Mesendoderm (in vitro differentiated cells): ENCODE results near the gene FKBP3.
"Not testable (repeated sequence)": the region's sequence is repeated elsewhere in the genome, so short reads cannot be mapped to it uniquely, and the experiment has no call there.

ENCODE experiments used
- DNase-seq: peaks from one replicate; pipeline ENCODE4 v3.0.0; 2013
- H2AK5ac ChIP-seq: 2 replicates; pipeline ENCODE4 v1.6.1; 2013; ENCODE audit warnings: low read length, inconsistent platforms
- H2BK120ac ChIP-seq: 2 replicates; pipeline ENCODE4 v1.6.1; 2013; ENCODE audit warnings: low read depth, mild to moderate bottlenecking, low read length, moderate library complexity, mixed read lengths
- H2BK15ac ChIP-seq: replicated peaks from 2 replicates; pipeline ENCODE4 v1.6.1; 2013; ENCODE audit warnings: low read depth, mild to moderate bottlenecking, moderate library complexity
- H2BK5ac ChIP-seq: 2 replicates; pipeline ENCODE4 v1.6.1; 2013; ENCODE audit warnings: low read length, inconsistent platforms
- H3K18ac ChIP-seq: 2 replicates; pipeline ENCODE4 v1.6.1; 2013; ENCODE audit warnings: mild to moderate bottlenecking, low read length, mixed read lengths
- H3K23ac ChIP-seq: one replicate; pipeline ENCODE4 v1.6.1; 2013; ENCODE audit warnings: low read length
- H3K27ac ChIP-seq: 2 replicates; pipeline ENCODE4 v1.5.1; 2013; ENCODE audit warnings: low read depth, mild to moderate bottlenecking, inconsistent platforms, low read length, moderate library complexity
- H3K27me3 ChIP-seq: 2 replicates; pipeline ENCODE4 v1.6.1; 2013; ENCODE audit warnings: low read length, control low read depth, mild to moderate bottlenecking, inconsistent platforms; ENCODE audit not compliant: insufficient read depth, poor library complexity
- H3K36me3 ChIP-seq: 2 replicates; pipeline ENCODE4 v1.6.1; 2013; ENCODE audit warnings: low read length, inconsistent platforms; ENCODE audit not compliant: control insufficient read depth, insufficient read depth
- H3K4ac ChIP-seq: one replicate; pipeline ENCODE4 v1.6.1; 2013; ENCODE audit warnings: low read depth, mild to moderate bottlenecking, low read length, moderate library complexity
- H3K4me1 ChIP-seq: 2 replicates; pipeline ENCODE4 v1.6.1; 2013; ENCODE audit warnings: low read depth, low read length, inconsistent platforms; ENCODE audit not compliant: control insufficient read depth
- H3K4me2 ChIP-seq: 2 replicates; pipeline ENCODE4 v1.6.1; 2013; ENCODE audit warnings: low read length
- H3K4me3 ChIP-seq: 2 replicates; pipeline ENCODE4 v1.5.1; 2013; ENCODE audit warnings: mild to moderate bottlenecking, low read length
- H3K56ac ChIP-seq: one replicate; pipeline ENCODE4 v1.6.1; 2013; ENCODE audit warnings: low read length
- H3K79me1 ChIP-seq: 2 replicates; pipeline ENCODE4 v1.6.1; 2013; ENCODE audit warnings: low read length, inconsistent platforms
- H3K79me2 ChIP-seq: 2 replicates; pipeline ENCODE4 v1.6.1; 2013; ENCODE audit warnings: mild to moderate bottlenecking, low read length; ENCODE audit not compliant: control insufficient read depth, insufficient read depth
- H3K9ac ChIP-seq: 2 replicates; pipeline ENCODE4 v1.6.1; 2013; ENCODE audit warnings: low read length, inconsistent platforms
- H4K5ac ChIP-seq: one replicate; pipeline ENCODE4 v1.6.1; 2013; ENCODE audit warnings: low read length
- H4K8ac ChIP-seq: one replicate; pipeline ENCODE4 v1.6.1; 2013; ENCODE audit warnings: low read depth, mild to moderate bottlenecking, control low read depth, low read length, moderate library complexity
- WGBS: extraction: QIAGEN DNeasy Blood & Tissue Kit; methylation state at CpG from one replicate; pipeline ENCODE4 v1.1.7; 2013; ENCODE audit warnings: low lambda C conversion rate, missing lambda C conversion rate; ENCODE audit not compliant: insufficient coverage; ENCODE audit errors: extremely low coverage; 5-methylcytosine and 5-hydroxymethylcytosine counted together

Gene FKBP3

DNA sequence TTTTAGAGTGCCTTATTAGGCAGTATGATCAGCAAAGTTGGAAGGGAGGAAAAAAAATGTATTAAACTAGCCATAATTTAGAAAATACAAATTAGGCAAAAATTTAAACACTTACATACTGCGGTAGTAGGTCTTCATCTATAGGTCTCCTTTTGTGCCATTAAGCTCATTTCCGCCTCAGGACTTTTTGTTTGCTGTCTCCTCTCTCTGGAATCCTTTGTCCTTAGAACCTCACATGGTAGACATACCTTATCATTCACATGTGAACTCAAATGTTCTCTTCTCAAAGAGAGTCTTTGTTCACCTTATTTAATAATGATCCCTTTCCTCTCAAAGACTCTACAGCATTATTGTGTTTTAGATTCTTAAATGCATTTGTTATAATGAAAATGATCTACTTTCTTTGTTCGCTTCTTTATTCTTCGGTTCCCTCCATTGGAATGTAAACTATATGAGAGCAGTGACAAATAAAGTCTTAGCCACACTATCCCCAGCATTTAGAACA is 16.2 kb upstream of the FKBP3 start:
- H3K36me3 ChIP-seq: no peaks in the 10 kb centered on the region
- no peak overlapping the region for H2BK120ac ChIP-seq
- H3K9ac ChIP-seq: no peak overlapping the region
- no peak overlapping the region for H3K4me2 ChIP-seq
- H4K8ac ChIP-seq: no peak overlapping the region
- no peak for DNase-seq
- H3K56ac ChIP-seq: no peak overlapping the region
- H3K18ac ChIP-seq: no peak overlapping the region
- H3K79me1 ChIP-seq: no peaks in the 10 kb centered on the region
- no peak overlapping the region for H2AK5ac ChIP-seq
- no peak overlapping the region for H2BK15ac ChIP-seq
- H3K4ac ChIP-seq: no peak overlapping the region
- no peak overlapping the region for H3K27ac ChIP-seq
- H3K27me3 ChIP-seq: no peaks in the 10 kb centered on the region
- no peak overlapping the region for H3K23ac ChIP-seq
- no peaks in the 10 kb centered on the region for H3K4me1 ChIP-seq
- no peak overlapping the region for H4K5ac ChIP-seq
- WGBS: no CpG with 5 or more reads among the region's 4 CpGs
- no peak overlapping the region for H3K4me3 ChIP-seq
- no peaks in the 10 kb centered on the region for H3K79me2 ChIP-seq
- no peak overlapping the region for H2BK5ac ChIP-seq

DNA sequence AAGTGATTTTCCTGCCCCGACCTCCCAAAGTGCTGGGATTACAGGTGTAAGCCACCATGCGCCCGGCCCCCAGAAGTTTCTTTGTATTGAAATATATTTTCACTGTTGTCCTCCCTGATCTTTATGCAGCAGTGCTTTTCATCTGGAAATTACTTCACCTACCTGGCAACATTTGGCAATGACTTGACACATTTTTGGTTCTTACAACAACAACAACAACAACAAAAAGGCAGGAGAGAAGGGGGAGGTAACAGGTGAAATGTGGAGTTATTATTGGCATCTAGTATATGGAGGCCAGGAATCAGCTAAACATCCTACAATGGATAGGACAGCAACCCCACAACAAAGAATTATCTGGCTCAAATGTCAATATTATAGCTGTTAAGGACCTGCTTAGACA is 15.3 kb upstream of the FKBP3 start:
- Histone ChIP-seq H3K27me3 (no peaks in the 10 kb centered on the region), H3K9ac (no peak overlapping the region), H2BK15ac (no peak overlapping the region), H3K27ac (no peak overlapping the region), H2BK5ac (no peak overlapping the region), H3K18ac (no peak overlapping the region), H3K56ac (no peak overlapping the region), H2BK120ac (no peak overlapping the region), H2AK5ac (no peak overlapping the region), H4K8ac (no peak overlapping the region), H4K5ac (no peak overlapping the region), H3K4me1 (no peaks in the 10 kb centered on the region), H3K4me3 (no peak overlapping the region), H3K4me2 (no peak overlapping the region), H3K23ac (no peak overlapping the region), H3K79me1 (peaks cover 1% of the 10 kb centered on the region), H3K36me3 (no peaks in the 10 kb centered on the region), H3K4ac (no peak overlapping the region), H3K79me2 (no peaks in the 10 kb centered on the region)
- DNase-seq: no peak
- no CpG with 5 or more reads among the region's 3 CpGs for WGBS

DNA sequence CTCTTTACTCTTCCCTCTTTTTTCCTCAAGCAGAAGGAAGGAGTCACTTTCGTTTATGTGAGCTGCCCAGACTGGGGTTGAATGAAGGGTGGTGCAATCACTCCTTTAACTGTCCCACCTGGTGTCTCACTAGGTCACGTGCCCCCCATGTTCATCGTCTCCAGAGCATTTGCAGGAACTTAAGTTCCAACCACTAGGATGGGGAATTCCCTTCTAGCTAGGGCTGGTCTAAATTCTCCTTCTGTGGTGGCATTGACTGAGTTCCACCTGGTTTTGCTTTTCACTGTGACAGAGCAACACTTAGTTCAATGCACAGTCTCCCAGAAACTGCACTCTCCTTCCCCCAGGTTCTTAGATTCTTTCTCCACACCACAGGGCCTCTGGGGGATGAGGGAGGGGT is 10.9 kb upstream of the FKBP3 start:
- no peak overlapping the region for H2AK5ac ChIP-seq
- no peak for DNase-seq
- H3K9ac ChIP-seq: no peak overlapping the region
- no peaks in the 10 kb centered on the region for H3K79me2 ChIP-seq
- no peak overlapping the region for H2BK15ac ChIP-seq
- H3K23ac ChIP-seq: no peak overlapping the region
- H3K27me3 ChIP-seq: no peaks in the 10 kb centered on the region
- no peak overlapping the region for H3K4ac ChIP-seq
- no peak overlapping the region for H4K8ac ChIP-seq
- no peak overlapping the region for H3K56ac ChIP-seq
- no peak overlapping the region for H3K18ac ChIP-seq
- no peak overlapping the region for H4K5ac ChIP-seq
- no peak overlapping the region for H2BK120ac ChIP-seq
- no peak overlapping the region for H3K4me3 ChIP-seq
- no peak overlapping the region for H2BK5ac ChIP-seq
- H3K27ac ChIP-seq: no peak overlapping the region
- no peaks in the 10 kb centered on the region for H3K36me3 ChIP-seq
- H3K4me1 ChIP-seq: no peaks in the 10 kb centered on the region
- whole genome bisulfite sequencing: no CpG with 5 or more reads among the region's 3 CpGs
- H3K79me1 ChIP-seq: peaks cover 6% of the 10 kb centered on the region
- no peak overlapping the region for H3K4me2 ChIP-seq

DNA sequence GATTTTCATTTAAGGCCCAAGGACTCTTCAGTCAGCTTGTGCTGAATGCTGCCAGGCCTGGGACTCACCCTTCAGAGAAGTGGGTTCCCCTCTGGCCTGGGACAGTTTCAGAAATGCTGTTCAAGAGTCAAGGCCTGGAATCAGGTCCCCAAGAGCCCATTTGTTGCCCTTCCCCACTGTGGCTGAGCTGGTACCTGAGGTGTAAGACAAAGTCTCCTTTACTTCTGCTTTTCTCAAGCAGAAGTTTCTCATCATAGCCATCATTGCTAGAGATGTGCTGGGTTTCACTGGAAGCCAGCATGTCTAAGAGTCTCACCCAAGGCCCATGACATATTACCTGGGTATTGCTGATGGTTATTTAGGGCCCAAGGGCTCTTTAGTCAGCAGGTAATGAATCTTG is 10.4 kb upstream of the FKBP3 start:
- H3K56ac ChIP-seq: no peak overlapping the region
- H3K4me2 ChIP-seq: no peak overlapping the region
- H4K8ac ChIP-seq: no peak overlapping the region

DNA sequence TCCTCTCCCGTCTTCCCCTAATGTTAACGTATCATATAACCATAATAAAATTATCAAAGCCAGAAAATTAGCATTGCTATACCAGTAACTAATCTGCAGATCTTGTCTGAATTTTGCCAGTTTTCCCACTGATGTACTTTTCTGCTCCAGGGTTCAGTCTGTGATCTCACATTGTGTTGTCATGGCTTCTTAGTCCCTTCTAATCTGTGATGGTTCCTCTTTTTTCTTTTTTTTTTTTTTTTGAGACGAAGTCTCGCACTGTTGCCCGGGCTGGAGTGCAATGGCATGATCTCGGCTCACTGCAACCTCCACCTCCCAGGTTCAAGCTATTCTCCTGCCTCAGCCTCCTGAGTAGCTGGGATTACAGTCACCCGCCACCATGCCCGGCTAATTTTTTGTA is 7.8 kb upstream of the FKBP3 start:
- H3K23ac ChIP-seq, H3K4me3 ChIP-seq, H3K79me1 ChIP-seq, H2BK120ac ChIP-seq, H4K5ac ChIP-seq, H3K36me3 ChIP-seq, H4K8ac ChIP-seq, H3K27ac ChIP-seq, H3K4me2 ChIP-seq, DNase-seq, H2BK15ac ChIP-seq, H3K18ac ChIP-seq, H3K27me3 ChIP-seq, H3K4me1 ChIP-seq, H3K56ac ChIP-seq, H3K4ac ChIP-seq, H3K9ac ChIP-seq, H2AK5ac ChIP-seq, H2BK5ac ChIP-seq: not testable (repeated sequence)
- peaks cover 14% of the 10 kb centered on the region for H3K79me2 ChIP-seq
- no CpG with 5 or more reads among the region's 8 CpGs for WGBS

More for the DNA sequence above, 10.4 kb upstream of the FKBP3 start:
- H3K27ac ChIP-seq: no peak overlapping the region
- no peak overlapping the region for H3K23ac ChIP-seq
- H2BK5ac ChIP-seq: no peak overlapping the region
- H3K4ac ChIP-seq: no peak overlapping the region
- H3K4me3 ChIP-seq: no peak overlapping the region
- H3K79me1 ChIP-seq: peaks cover 6% of the 10 kb centered on the region
- H2BK120ac ChIP-seq: no peak overlapping the region
- no peak overlapping the region for H3K9ac ChIP-seq
- H3K27me3 ChIP-seq: no peaks in the 10 kb centered on the region
- no peak overlapping the region for H3K18ac ChIP-seq
- DNase-seq: no peak
- H4K5ac ChIP-seq: no peak overlapping the region
- peaks cover 1% of the 10 kb centered on the region for H3K79me2 ChIP-seq
- H2BK15ac ChIP-seq: no peak overlapping the region
- H2AK5ac ChIP-seq: no peak overlapping the region
- H3K36me3 ChIP-seq: no peaks in the 10 kb centered on the region
- H3K4me1 ChIP-seq: no peaks in the 10 kb centered on the region

DNA sequence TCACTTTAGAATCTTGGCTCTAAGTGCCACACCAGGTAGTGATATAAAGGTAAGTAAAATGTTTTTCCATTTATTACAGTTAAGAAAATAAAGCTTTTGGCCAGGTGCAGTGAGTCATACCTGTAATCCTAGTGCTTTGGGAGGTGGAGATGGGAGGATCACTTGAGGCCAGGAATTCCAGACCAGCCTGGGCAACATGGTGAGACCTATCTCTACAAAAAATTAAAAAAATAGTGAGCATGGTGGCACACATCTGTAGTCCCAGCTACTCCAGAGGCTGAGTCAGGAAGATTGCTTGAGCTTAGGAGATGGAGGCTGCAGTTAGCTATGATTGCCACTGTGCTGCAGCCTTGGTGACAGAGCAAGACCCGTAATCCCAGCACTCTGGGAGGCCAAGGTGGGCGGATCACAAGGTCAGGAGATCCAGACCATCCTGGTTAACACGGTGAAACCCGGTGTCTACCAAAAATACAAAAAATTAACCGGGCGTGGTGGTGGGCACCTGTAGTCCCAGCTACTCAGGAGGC is 6.4 kb upstream of the FKBP3 start:
- no peak overlapping the region for H3K4me2 ChIP-seq
- H3K27ac ChIP-seq: no peak overlapping the region
- no peak overlapping the region for H3K56ac ChIP-seq
- no peak overlapping the region for H4K5ac ChIP-seq
- H3K79me2 ChIP-seq: peaks cover 23% of the 10 kb centered on the region
- no peak overlapping the region for H3K18ac ChIP-seq
- peaks cover 2% of the 10 kb centered on the region for H3K4me1 ChIP-seq
- no CpG with 5 or more reads among the region's 6 CpGs for WGBS
- DNase-seq: peak; percentile 26
- no peaks in the 10 kb centered on the region for H3K27me3 ChIP-seq
- H3K4ac ChIP-seq: no peak overlapping the region
- no peak overlapping the region for H2AK5ac ChIP-seq
- H2BK5ac ChIP-seq: no peak overlapping the region
- H3K23ac ChIP-seq: no peak overlapping the region
- no peak overlapping the region for H2BK120ac ChIP-seq
- H4K8ac ChIP-seq: no peak overlapping the region
- peaks cover 10% of the 10 kb centered on the region for H3K79me1 ChIP-seq
- no peak overlapping the region for H3K9ac ChIP-seq
- H3K36me3 ChIP-seq: no peaks in the 10 kb centered on the region
- H2BK15ac ChIP-seq: no peak overlapping the region
- no peak overlapping the region for H3K4me3 ChIP-seq
